Gastrocnemius medialis (tissue), 4 donors: ENCODE measurements around the gene N4BP3.

ENCODE experiments used
- POLR2A ChIP-seq, 2 donors: fragments of 450-650 bp; IDR thresholded peaks; one replicate each; pipeline ENCODE4 v1.6.1; 2017; ENCODE audit warnings: antibody characterized with exemption in 2 of 2, mild to moderate bottlenecking in 2 of 2, moderate library complexity in 2 of 2
- TF ChIP-seq, protein P1 (sequence below), 5 experiments: fragments of 450-650 bp in 3 of 5; fragments of 200-600 bp in 2 of 5; sonication (generic) in 2 of 5; IDR thresholded peaks in 4 of 5; conservative IDR thresholded peaks in 1 of 5; 1 replicate in 4 of 5; 2 replicates in 1 of 5; pipeline ENCODE4 v1.5.1; 2016 to 2019; ENCODE audit warnings: antibody characterized with exemption in 5 of 5, mild to moderate bottlenecking in 3 of 5, moderate library complexity in 3 of 5

- TF ChIP-seq, protein P1, sequence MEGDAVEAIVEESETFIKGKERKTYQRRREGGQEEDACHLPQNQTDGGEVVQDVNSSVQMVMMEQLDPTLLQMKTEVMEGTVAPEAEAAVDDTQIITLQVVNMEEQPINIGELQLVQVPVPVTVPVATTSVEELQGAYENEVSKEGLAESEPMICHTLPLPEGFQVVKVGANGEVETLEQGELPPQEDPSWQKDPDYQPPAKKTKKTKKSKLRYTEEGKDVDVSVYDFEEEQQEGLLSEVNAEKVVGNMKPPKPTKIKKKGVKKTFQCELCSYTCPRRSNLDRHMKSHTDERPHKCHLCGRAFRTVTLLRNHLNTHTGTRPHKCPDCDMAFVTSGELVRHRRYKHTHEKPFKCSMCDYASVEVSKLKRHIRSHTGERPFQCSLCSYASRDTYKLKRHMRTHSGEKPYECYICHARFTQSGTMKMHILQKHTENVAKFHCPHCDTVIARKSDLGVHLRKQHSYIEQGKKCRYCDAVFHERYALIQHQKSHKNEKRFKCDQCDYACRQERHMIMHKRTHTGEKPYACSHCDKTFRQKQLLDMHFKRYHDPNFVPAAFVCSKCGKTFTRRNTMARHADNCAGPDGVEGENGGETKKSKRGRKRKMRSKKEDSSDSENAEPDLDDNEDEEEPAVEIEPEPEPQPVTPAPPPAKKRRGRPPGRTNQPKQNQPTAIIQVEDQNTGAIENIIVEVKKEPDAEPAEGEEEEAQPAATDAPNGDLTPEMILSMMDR (IDR thresholded peaks at IDR 0.05 in 4 of 5, conservative IDR thresholded peaks at IDR 0.05 in 1 of 5), result no peak
- TF ChIP-seq POLR2A (IDR thresholded peaks at IDR 0.05), result no peak
Measured at GRCh38 chr5:178071108-178071507, 42.2 kb upstream of the N4BP3 start.
